Measurements from ENCODE around the gene CLCN6. TPM values are rescaled to one million over a fixed set of nuclear protein-coding genes. Genes with fewer than 3 reads are reported as not detected.

CLCN6 gene
- total RNA-seq, 1 donor from 2014 or later = 29.2 TPM

GRCh38 chr1:11767922-11768704 lies 37.9 kb upstream of the CLCN6 start:
- DNase-seq (no peak), ATAC-seq (no peak)
- no peaks in the 10 kb centered on the region for H3K36me3 ChIP-seq
- H3K27ac ChIP-seq = no peak overlapping the region
- intact Hi-C loops (cut with DNase I) = no loop called here
- TF ChIP-seq CTCF (IDR thresholded peaks at IDR 0.05) = no peak
- H3K9me3 ChIP-seq = no peaks in the 10 kb centered on the region
- no peak overlapping the region for H3K4me3 ChIP-seq
- H3K4me1 ChIP-seq = no peaks in the 10 kb centered on the region
- H3K27me3 ChIP-seq (ENCODE audit: low read depth) = no peaks in the 10 kb centered on the region

- no peaks in the 10 kb centered on the region for H3K4me1 ChIP-seq
- no peaks in the 10 kb centered on the region for H3K9me3 ChIP-seq
- H3K27me3 ChIP-seq (ENCODE audit: low read depth) = no peaks in the 10 kb centered on the region
- intact Hi-C loops (cut with DNase I) = no loop called here
- no peak overlapping the region for H3K4me3 ChIP-seq
- no peak overlapping the region for H3K27ac ChIP-seq
- H3K36me3 ChIP-seq = no peaks in the 10 kb centered on the region
- no peak for DNase-seq
- TF ChIP-seq CTCF (IDR thresholded peaks at IDR 0.05) = no peak
- ATAC-seq = no peak
Observed at GRCh38 chr1:11768821-11769220, 37.2 kb upstream of the CLCN6 start.

- no peak overlapping the region for H3K27ac ChIP-seq
- no peaks in the 10 kb centered on the region for H3K36me3 ChIP-seq
- no peaks in the 10 kb centered on the region for H3K27me3 ChIP-seq (ENCODE audit: low read depth)
- DNase-seq (no peak), ATAC-seq (no peak)
- H3K9me3 ChIP-seq = no peaks in the 10 kb centered on the region
- intact Hi-C loops (cut with DNase I) = no loop called here
- no peak for TF ChIP-seq CTCF (IDR thresholded peaks at IDR 0.05)
- no peak overlapping the region for H3K4me3 ChIP-seq
- no peaks in the 10 kb centered on the region for H3K4me1 ChIP-seq
Observed at GRCh38 chr1:11769274-11769673, 36.7 kb upstream of the CLCN6 start.

GRCh38 chr1:11770011-11770410 lies 36.0 kb upstream of the CLCN6 start:
- Histone ChIP-seq H3K4me3 (no peak overlapping the region), H3K4me1 (no peaks in the 10 kb centered on the region), H3K36me3 (no peaks in the 10 kb centered on the region), H3K27me3 (ENCODE audit: low read depth) (no peaks in the 10 kb centered on the region), H3K9me3 (no peaks in the 10 kb centered on the region), H3K27ac (no peak overlapping the region)
- no peak for TF ChIP-seq CTCF (IDR thresholded peaks at IDR 0.05)
- DNase-seq (no peak), ATAC-seq (no peak)
- intact Hi-C loops (cut with DNase I) = no loop called here

GRCh38 chr1:11771481-11772043 lies 34.4 kb upstream of the CLCN6 start:
- TF ChIP-seq CTCF (IDR thresholded peaks at IDR 0.05) = no peak
- Histone ChIP-seq H3K27ac (no peak overlapping the region), H3K4me1 (no peaks in the 10 kb centered on the region), H3K36me3 (no peaks in the 10 kb centered on the region), H3K27me3 (ENCODE audit: low read depth) (no peaks in the 10 kb centered on the region), H3K9me3 (no peaks in the 10 kb centered on the region), H3K4me3 (no peak overlapping the region)
- ATAC-seq (no peak), DNase-seq (no peak)
- intact Hi-C loops (cut with DNase I) = no loop called here

Data from lower lobe of right lung (tissue), 2 donors.